Stimulated activated CD8-positive, alpha-beta memory T cell treated with anti-CD3 and anti-CD28 coated beads, Interleukin-2, amount 100 ng/mL, for 1 hour (primary cell): ENCODE results near the gene FBXO40.

Experiments
- DNase-seq, 2 donors: peaks; one replicate each; pipeline ENCODE4 v3.0.0-alpha.2; 2020; ENCODE audit warnings: low read depth in 2 of 2

The FBXO40 gene

GRCh38 chr3:121663171-121663847 lies 70.1 kb downstream of the FBXO40 start:
- DNase-seq = no peak

GRCh38 chr3:121665488-121665887 lies 72.3 kb downstream of the FBXO40 start:
- DNase-seq = no peak

DNA sequence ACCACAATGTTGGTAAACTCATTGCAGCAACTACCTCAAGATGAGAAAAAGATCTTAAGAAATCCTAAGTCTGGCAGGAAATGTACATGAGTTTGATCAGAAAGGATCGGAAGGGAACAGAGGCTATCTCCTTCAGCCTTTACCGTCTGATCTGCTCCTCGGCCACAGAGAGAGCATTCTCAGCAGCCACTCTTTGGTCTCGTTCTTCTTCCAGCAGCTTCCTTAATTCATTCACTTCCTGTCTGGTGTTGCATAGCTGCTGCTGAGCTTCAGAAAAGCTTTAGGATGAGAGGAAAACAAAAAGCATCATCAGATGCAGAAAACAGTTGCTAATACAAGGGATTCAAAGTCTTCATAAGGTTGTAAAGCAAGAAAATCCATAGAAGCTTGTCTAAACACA lies 74.2 kb downstream of the FBXO40 start:
- DNase-seq = no peak

- no peak for DNase-seq
Measured at GRCh38 chr3:121670676-121671075, 77.5 kb downstream of the FBXO40 start.

- DNase-seq = no peak
Measured at GRCh38 chr3:121677141-121677540, 84.0 kb downstream of the FBXO40 start.
